ENCODE measurements around the gene MRPL24. TPM values are rescaled to one million over a fixed set of nuclear protein-coding genes. Genes with fewer than 3 reads are reported as not detected.

Gene MRPL24
- polyA plus RNA-seq (2012; ENCODE audit: low read depth, missing spikeins) = 116 TPM

GRCh38 chr1:156740741-156741480 lies at the start of gene MRPL24:
Gene MRPL24, minus strand, starts transcription at chr1:156741088. Its CDS starts 2,384 bp downstream, at chr1:156738704.
- DNase-seq (ENCODE audit: insufficient read length, low spot score) (peak; percentile 87), FAIRE-seq (peak; percentile 98)
- peak; percentile 66 for TF ChIP-seq POLR2A (IDR thresholded peaks at IDR 0.05; ENCODE audit: low read depth, low read length)
- peak; percentile 27 for TF ChIP-seq POU2F2 (IDR thresholded peaks at IDR 0.05; ENCODE audit: low read depth, low read length)
- peak; percentile 77 for TF ChIP-seq PAX5 (IDR thresholded peaks at IDR 0.05; ENCODE audit: insufficient read depth, low read length, severe bottlenecking)
- TF ChIP-seq TAF1 (IDR thresholded peaks at IDR 0.05; ENCODE audit: low read depth, low read length) = peak; percentile 61
- 0 out of 2 replicates have a peak, but pooled peaks have one; percentile 47 for TF ChIP-seq POLR2AphosphoS5 (IDR thresholded peaks at IDR 0.05; ENCODE audit: low read depth, low read length)
- TF ChIP-seq SPI1 (IDR thresholded peaks at IDR 0.05; ENCODE audit: low read depth, low read length) = peak; percentile 56

DNA sequence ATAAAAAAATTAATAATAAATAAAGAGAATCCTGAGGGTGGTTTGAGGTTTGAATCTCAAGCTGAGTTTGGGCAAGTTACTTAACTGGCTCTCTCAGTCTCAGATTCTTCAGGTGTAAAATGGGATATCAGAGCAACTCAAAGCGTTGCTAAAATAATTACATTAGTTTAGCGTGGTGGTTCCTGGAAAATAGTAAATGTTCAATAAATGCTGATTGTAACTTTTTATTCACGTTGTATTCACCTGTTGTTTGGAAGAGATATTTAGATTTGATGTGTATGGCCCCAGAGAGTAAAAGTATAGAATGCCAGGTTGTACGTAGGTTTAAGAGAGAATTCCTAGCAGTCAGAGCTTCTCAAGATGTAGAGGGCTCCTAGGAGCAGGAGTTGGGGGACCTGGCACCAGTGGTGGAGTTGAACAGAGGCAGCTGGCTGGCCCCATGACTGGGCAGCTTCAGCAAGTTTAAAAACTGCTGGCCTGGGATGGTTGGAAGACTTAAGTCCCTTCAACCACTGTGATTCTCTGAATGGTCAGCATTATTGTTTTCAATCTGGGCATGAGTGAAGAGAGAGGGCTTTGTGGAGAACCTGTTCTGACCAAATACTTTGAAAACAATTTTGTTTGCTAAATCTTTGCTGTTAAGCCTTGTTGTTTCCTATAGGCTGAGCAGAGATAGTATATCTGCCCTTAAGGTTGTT lies 48.9 kb upstream of the MRPL24 start:
- FAIRE-seq (no peak), DNase-seq (ENCODE audit: insufficient read length, low spot score) (no peak)
- TF ChIP-seq TAF1 (IDR thresholded peaks at IDR 0.05; ENCODE audit: low read depth, low read length) = no peak
- no peak for TF ChIP-seq PAX5 (IDR thresholded peaks at IDR 0.05; ENCODE audit: insufficient read depth, low read length, severe bottlenecking)
- no peak for TF ChIP-seq POLR2A (IDR thresholded peaks at IDR 0.05; ENCODE audit: low read depth, low read length)
- TF ChIP-seq SPI1 (IDR thresholded peaks at IDR 0.05; ENCODE audit: low read depth, low read length) = no peak
- no peak for TF ChIP-seq POU2F2 (IDR thresholded peaks at IDR 0.05; ENCODE audit: low read depth, low read length)
- no peak for TF ChIP-seq POLR2AphosphoS5 (IDR thresholded peaks at IDR 0.05; ENCODE audit: low read depth, low read length)

DNA sequence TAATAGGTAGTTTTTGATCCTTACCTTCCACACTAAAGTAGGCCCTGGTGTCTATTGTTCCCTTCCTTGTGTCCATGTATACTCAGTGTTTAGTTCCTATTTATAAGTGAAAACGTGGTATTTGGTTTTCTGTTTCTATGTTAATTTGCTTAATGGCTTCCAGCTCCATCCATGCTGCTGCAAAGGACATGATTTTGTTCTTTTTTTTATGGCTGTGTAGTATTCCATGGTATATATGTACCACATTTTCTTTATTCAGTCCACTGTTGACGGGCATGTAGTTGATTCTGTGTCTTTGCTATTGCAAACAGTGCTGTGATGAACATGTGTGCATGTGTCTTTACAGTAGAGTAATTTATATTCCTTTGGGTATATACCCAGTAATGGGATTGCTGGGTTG lies 47.2 kb upstream of the MRPL24 start:
- TF ChIP-seq TAF1 (IDR thresholded peaks at IDR 0.05; ENCODE audit: low read depth, low read length) (no peak), POLR2AphosphoS5 (IDR thresholded peaks at IDR 0.05; ENCODE audit: low read depth, low read length) (no peak), POU2F2 (IDR thresholded peaks at IDR 0.05; ENCODE audit: low read depth, low read length) (no peak), PAX5 (IDR thresholded peaks at IDR 0.05; ENCODE audit: insufficient read depth, low read length, severe bottlenecking) (no peak), POLR2A (IDR thresholded peaks at IDR 0.05; ENCODE audit: low read depth, low read length) (no peak), SPI1 (IDR thresholded peaks at IDR 0.05; ENCODE audit: low read depth, low read length) (no peak)
- DNase-seq (ENCODE audit: insufficient read length, low spot score) = no peak
- no peak for FAIRE-seq

DNA sequence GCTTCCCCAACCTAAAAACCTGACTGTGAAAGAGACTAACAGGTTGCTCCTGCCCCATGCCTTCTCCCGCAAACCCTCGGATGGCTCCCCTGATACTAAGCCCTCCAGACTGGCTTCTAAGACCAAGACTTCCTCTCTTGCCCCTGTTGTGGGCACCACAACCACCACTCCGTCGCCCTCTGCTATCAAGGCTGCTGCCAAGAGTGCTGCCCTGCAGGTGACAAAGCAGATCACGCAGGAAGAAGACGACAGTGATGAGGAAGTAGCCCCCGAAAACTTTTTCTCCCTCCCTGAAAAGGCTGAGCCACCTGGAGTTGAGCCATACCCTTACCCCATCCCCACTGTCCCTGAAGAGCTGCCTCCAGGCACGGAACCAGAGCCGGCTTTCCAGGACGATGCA lies 45.8 kb upstream of the MRPL24 start:
- no peak for TF ChIP-seq SPI1 (IDR thresholded peaks at IDR 0.05; ENCODE audit: low read depth, low read length)
- TF ChIP-seq POLR2AphosphoS5 (IDR thresholded peaks at IDR 0.05; ENCODE audit: low read depth, low read length) = no peak
- no peak for TF ChIP-seq PAX5 (IDR thresholded peaks at IDR 0.05; ENCODE audit: insufficient read depth, low read length, severe bottlenecking)
- TF ChIP-seq POU2F2 (IDR thresholded peaks at IDR 0.05; ENCODE audit: low read depth, low read length) = no peak
- no peak for TF ChIP-seq TAF1 (IDR thresholded peaks at IDR 0.05; ENCODE audit: low read depth, low read length)
- TF ChIP-seq POLR2A (IDR thresholded peaks at IDR 0.05; ENCODE audit: low read depth, low read length) = no peak
- no peak for FAIRE-seq

DNA sequence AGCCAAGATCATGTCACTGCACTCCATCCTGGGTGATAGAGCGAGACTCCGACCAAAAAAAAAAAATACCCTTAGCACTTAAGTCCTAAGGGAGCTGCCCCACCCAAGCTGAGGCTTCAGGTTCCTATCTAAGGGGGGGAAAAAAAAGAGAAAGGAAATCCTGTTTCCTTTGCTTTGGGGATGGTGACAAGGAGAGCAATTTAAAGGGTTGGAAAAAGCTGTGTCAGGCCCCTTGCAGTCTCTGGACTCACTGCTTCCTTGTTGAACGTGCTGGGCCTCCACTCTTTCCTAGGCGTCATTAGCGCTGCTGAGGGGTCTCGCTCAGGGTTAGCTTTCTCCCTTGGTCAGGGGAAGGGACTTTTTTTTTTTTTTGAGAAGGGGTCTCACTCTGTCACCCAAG lies 44.6 kb upstream of the MRPL24 start:
- TF ChIP-seq PAX5 (IDR thresholded peaks at IDR 0.05; ENCODE audit: insufficient read depth, low read length, severe bottlenecking) = no peak
- no peak for TF ChIP-seq POLR2A (IDR thresholded peaks at IDR 0.05; ENCODE audit: low read depth, low read length)
- no peak for TF ChIP-seq POU2F2 (IDR thresholded peaks at IDR 0.05; ENCODE audit: low read depth, low read length)
- no peak for TF ChIP-seq POLR2AphosphoS5 (IDR thresholded peaks at IDR 0.05; ENCODE audit: low read depth, low read length)
- TF ChIP-seq TAF1 (IDR thresholded peaks at IDR 0.05; ENCODE audit: low read depth, low read length) = no peak
- TF ChIP-seq SPI1 (IDR thresholded peaks at IDR 0.05; ENCODE audit: low read depth, low read length) = no peak
- no peak for FAIRE-seq
- DNase-seq (ENCODE audit: insufficient read length, low spot score) = no peak

More for the DNA sequence above, 45.8 kb upstream of the MRPL24 start:
- DNase-seq (ENCODE audit: insufficient read length, low spot score) = no peak

- no peak for FAIRE-seq
- TF ChIP-seq SPI1 (IDR thresholded peaks at IDR 0.05; ENCODE audit: low read depth, low read length) (no peak), PAX5 (IDR thresholded peaks at IDR 0.05; ENCODE audit: insufficient read depth, low read length, severe bottlenecking) (no peak), TAF1 (IDR thresholded peaks at IDR 0.05; ENCODE audit: low read depth, low read length) (no peak), POLR2A (IDR thresholded peaks at IDR 0.05; ENCODE audit: low read depth, low read length) (no peak), POU2F2 (IDR thresholded peaks at IDR 0.05; ENCODE audit: low read depth, low read length) (no peak), POLR2AphosphoS5 (IDR thresholded peaks at IDR 0.05; ENCODE audit: low read depth, low read length) (no peak)
Observed at GRCh38 chr1:156781585-156782186, 40.8 kb upstream of the MRPL24 start.

DNA sequence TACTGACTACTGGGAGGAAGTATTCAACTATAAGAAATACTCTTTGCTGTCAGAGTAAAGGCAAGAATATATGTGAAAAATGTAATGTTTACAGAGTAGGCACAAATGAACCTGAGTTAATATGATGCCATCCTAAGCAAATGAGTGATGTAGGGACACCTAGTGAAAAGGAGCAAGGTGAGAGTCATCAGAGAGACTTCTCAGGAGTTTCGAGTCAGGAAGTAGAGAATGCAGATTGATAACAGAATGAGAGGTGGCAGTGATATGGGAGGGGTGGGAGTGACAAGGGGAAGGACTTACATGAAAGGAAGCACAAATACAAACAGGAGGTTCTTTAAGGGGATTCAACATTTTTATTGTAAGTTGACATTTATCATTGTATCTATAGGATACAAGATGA lies 36.7 kb upstream of the MRPL24 start:
- TF ChIP-seq TAF1 (IDR thresholded peaks at IDR 0.05; ENCODE audit: low read depth, low read length) (no peak), PAX5 (IDR thresholded peaks at IDR 0.05; ENCODE audit: insufficient read depth, low read length, severe bottlenecking) (no peak), SPI1 (IDR thresholded peaks at IDR 0.05; ENCODE audit: low read depth, low read length) (no peak), POLR2AphosphoS5 (IDR thresholded peaks at IDR 0.05; ENCODE audit: low read depth, low read length) (no peak), POU2F2 (IDR thresholded peaks at IDR 0.05; ENCODE audit: low read depth, low read length) (no peak), POLR2A (IDR thresholded peaks at IDR 0.05; ENCODE audit: low read depth, low read length) (no peak)
- DNase-seq (ENCODE audit: insufficient read length, low spot score) (no peak), FAIRE-seq (no peak)

More at GRCh38 chr1:156781585-156782186, 40.8 kb upstream of the MRPL24 start:
- no peak for DNase-seq (ENCODE audit: insufficient read length, low spot score)

GRCh38 chr1:156776942-156777341 lies 36.1 kb upstream of the MRPL24 start:
- no peak for TF ChIP-seq POLR2A (IDR thresholded peaks at IDR 0.05; ENCODE audit: low read depth, low read length)
- TF ChIP-seq POU2F2 (IDR thresholded peaks at IDR 0.05; ENCODE audit: low read depth, low read length) = no peak
- TF ChIP-seq POLR2AphosphoS5 (IDR thresholded peaks at IDR 0.05; ENCODE audit: low read depth, low read length) = no peak
- TF ChIP-seq TAF1 (IDR thresholded peaks at IDR 0.05; ENCODE audit: low read depth, low read length) = no peak
- no peak for TF ChIP-seq SPI1 (IDR thresholded peaks at IDR 0.05; ENCODE audit: low read depth, low read length)
- no peak for TF ChIP-seq PAX5 (IDR thresholded peaks at IDR 0.05; ENCODE audit: insufficient read depth, low read length, severe bottlenecking)
- DNase-seq (ENCODE audit: insufficient read length, low spot score) = no peak
- FAIRE-seq = no peak
